ENCODE data around the gene WDR37. TPM values are rescaled to one million over a fixed set of nuclear protein-coding genes. Genes with fewer than 3 reads are reported as not detected.

The WDR37 gene
- polyA plus RNA-seq, 1 of the 3 experiments (the other 2 are of a cell fraction): 11.9 TPM

DNA sequence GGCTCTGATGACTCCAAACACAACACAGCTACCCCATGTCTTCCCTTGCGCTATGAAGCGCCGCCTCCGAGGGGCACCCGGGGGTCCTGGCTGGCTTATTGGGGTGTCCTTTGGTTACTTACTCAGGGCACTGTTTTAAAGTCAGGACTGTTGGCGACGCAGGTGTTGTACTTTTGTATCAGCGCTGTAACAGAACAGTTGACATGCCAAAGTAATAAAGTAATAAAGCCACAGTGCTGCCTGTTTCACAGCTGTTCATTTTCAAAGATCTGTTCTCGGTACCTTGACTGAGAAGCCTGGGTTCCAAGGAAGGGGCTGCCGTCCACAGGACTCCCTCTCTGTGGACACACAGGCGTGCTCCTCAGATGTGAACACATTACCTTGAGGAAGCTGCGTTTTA lies 64.1 kb downstream of the WDR37 start:
- Histone ChIP-seq H3K27me3 (ENCODE audit: insufficient read depth) (no peaks in the 10 kb centered on the region), H4K20me1 (ENCODE audit: insufficient read depth) (no peaks in the 10 kb centered on the region), H3K36me3 (replicated peaks in 1 of 2; ENCODE audit: control insufficient read depth in 1 of 2, insufficient read depth in 2 of 2, low read length in 1 of 2) (peaks cover 33 to 69% of the 10 kb centered on the region in 2 experiments), H3F3A (replicated peaks; ENCODE audit: insufficient read depth) (no peaks in the 10 kb centered on the region), H3K79me2 (ENCODE audit: insufficient read depth) (peaks cover 5% of the 10 kb centered on the region; the same call in 1 of the 2 replicates), H3K4me3 (ENCODE audit: low read depth in 2 of 2, low read length in 1 of 2) (no peak overlapping the region), H2AFZ (ENCODE audit: low read depth) (no peak overlapping the region), H3K27ac (ENCODE audit: low read depth in 2 of 2, low read length in 1 of 2) (no peak overlapping the region; a peak in 1 of 4 replicates), H3K9me2 (no peaks in the 10 kb centered on the region), H3K4me2 (no peak overlapping the region), H3K9me3 (no peaks in the 10 kb centered on the region), H3K9ac (no peak overlapping the region), H3K4me1 (ENCODE audit: control insufficient read depth in 1 of 2, insufficient read depth in 2 of 2, low read depth in 1 of 2, low read length in 1 of 2) (peaks cover 0 to 30% of the 10 kb centered on the region in 2 experiments; a peak in 2 of 4 replicates)
- 90% methylated on average over 12 of the region's 12 CpGs for WGBS (ENCODE audit: low lambda C conversion rate)
- no peak for DNase-seq
- POLR2A ChIA-PET: interaction anchor here (1.4 kb wide), 1 partner anchor 10 kb away, joined by 4 read pairs; no protein-coding TSS in a partner anchor
- TF ChIP-seq ELF1 (IDR thresholded peaks at IDR 0.05) (no peak), JUND (IDR thresholded peaks at IDR 0.05) (no peak)
- CTCF ChIA-PET: interaction anchor here (1.5 to 2.4 kb wide), 2 partner anchors 10 kb away, joined by 5 to 6 read pairs; no protein-coding TSS in a partner anchor

DNA sequence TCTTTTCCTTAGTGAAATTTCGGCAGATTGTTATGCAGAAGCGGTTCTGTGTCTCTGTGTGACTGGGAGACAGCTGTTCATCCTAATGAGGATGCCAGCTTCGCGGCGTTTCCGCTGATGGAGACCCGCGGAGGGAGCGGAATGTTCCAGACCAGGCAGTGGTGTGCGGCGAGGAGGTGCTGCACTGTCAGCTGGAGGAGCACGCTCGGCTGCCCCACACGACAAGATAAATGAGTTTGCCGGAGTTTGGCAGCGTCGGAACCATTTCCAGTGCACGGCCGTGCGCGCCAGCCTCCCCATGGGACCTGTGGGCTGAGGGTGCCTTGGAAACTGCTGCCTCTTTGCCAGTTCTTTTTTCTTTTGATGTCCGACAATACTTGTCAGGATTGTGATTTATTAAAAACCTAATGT lies 64.6 kb downstream of the WDR37 start:
- H3K9me3 ChIP-seq: no peaks in the 10 kb centered on the region
- TF ChIP-seq RAD21 (IDR thresholded peaks at IDR 0.05; ENCODE audit: low read length) (no peak), FOXJ3 (CRISPR knock-in tag; IDR thresholded peaks at IDR 0.05) (no peak), EP300 (IDR thresholded peaks at IDR 0.05; ENCODE audit: borderline replicate concordance in 1 of 2, low read depth in 1 of 2, low read length in 1 of 2) (no peak), TCF12 (IDR thresholded peaks at IDR 0.05) (no peak), NFIC (IDR thresholded peaks at IDR 0.05; ENCODE audit: borderline replicate concordance) (no peak), RFX5 (IDR thresholded peaks at IDR 0.05; ENCODE audit: low read length) (no peak), RCOR1 (IDR thresholded peaks at IDR 0.05; ENCODE audit: low read length) (no peak), CHD2 (IDR thresholded peaks at IDR 0.05; ENCODE audit: low read length, partially characterized antibody) (no peak), MAX (IDR thresholded peaks at IDR 0.05; ENCODE audit: low read depth) (no peak), ELF1 (IDR thresholded peaks at IDR 0.05) (no peak)
- TF ChIP-seq, protein P1, sequence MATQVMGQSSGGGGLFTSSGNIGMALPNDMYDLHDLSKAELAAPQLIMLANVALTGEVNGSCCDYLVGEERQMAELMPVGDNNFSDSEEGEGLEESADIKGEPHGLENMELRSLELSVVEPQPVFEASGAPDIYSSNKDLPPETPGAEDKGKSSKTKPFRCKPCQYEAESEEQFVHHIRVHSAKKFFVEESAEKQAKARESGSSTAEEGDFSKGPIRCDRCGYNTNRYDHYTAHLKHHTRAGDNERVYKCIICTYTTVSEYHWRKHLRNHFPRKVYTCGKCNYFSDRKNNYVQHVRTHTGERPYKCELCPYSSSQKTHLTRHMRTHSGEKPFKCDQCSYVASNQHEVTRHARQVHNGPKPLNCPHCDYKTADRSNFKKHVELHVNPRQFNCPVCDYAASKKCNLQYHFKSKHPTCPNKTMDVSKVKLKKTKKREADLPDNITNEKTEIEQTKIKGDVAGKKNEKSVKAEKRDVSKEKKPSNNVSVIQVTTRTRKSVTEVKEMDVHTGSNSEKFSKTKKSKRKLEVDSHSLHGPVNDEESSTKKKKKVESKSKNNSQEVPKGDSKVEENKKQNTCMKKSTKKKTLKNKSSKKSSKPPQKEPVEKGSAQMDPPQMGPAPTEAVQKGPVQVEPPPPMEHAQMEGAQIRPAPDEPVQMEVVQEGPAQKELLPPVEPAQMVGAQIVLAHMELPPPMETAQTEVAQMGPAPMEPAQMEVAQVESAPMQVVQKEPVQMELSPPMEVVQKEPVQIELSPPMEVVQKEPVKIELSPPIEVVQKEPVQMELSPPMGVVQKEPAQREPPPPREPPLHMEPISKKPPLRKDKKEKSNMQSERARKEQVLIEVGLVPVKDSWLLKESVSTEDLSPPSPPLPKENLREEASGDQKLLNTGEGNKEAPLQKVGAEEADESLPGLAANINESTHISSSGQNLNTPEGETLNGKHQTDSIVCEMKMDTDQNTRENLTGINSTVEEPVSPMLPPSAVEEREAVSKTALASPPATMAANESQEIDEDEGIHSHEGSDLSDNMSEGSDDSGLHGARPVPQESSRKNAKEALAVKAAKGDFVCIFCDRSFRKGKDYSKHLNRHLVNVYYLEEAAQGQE (IDR thresholded peaks at IDR 0.05; ENCODE audit: low read depth, low read length): no peak
- TF ChIP-seq, protein P2, sequence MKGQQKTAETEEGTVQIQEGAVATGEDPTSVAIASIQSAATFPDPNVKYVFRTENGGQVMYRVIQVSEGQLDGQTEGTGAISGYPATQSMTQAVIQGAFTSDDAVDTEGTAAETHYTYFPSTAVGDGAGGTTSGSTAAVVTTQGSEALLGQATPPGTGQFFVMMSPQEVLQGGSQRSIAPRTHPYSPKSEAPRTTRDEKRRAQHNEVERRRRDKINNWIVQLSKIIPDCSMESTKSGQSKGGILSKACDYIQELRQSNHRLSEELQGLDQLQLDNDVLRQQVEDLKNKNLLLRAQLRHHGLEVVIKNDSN (IDR thresholded peaks at IDR 0.05; ENCODE audit: borderline replicate concordance, low read depth): no peak
- H3F3A ChIP-seq (replicated peaks; ENCODE audit: insufficient read depth): no peaks in the 10 kb centered on the region
- H3K36me3 ChIP-seq (replicated peaks in 1 of 2; ENCODE audit: control insufficient read depth in 1 of 2, insufficient read depth in 2 of 2, low read length in 1 of 2): peaks cover 33 to 68% of the 10 kb centered on the region in 2 experiments
- no peak for DNase-seq
- CTCF ChIA-PET: interaction anchor here (1.5 kb wide), 1 partner anchor 11 kb away, joined by 6 read pairs; no protein-coding TSS in a partner anchor
- no peaks in the 10 kb centered on the region for H3K9me2 ChIP-seq
- H4K20me1 ChIP-seq (ENCODE audit: insufficient read depth): no peaks in the 10 kb centered on the region
- no peak overlapping the region for H3K27ac ChIP-seq (ENCODE audit: low read depth in 2 of 2, low read length in 1 of 2)
- WGBS (ENCODE audit: low lambda C conversion rate): 97% methylated on average over 19 of the region's 22 CpGs
- no peak overlapping the region for H3K4me2 ChIP-seq
- POLR2A ChIA-PET: interaction anchor here (1.4 kb wide), 1 partner anchor 10 kb away, joined by 4 read pairs; no protein-coding TSS in a partner anchor
- H2AFZ ChIP-seq (ENCODE audit: low read depth): no peak overlapping the region
- H3K4me3 ChIP-seq (ENCODE audit: low read depth in 2 of 2, low read length in 1 of 2): no peak overlapping the region
- no peak overlapping the region for H3K9ac ChIP-seq
- H3K27me3 ChIP-seq (ENCODE audit: insufficient read depth): no peaks in the 10 kb centered on the region
- peaks cover 0 to 30% of the 10 kb centered on the region in 2 experiments; a peak in 2 of 4 replicates for H3K4me1 ChIP-seq (ENCODE audit: control insufficient read depth in 1 of 2, insufficient read depth in 2 of 2, low read depth in 1 of 2, low read length in 1 of 2)
- peaks cover 5% of the 10 kb centered on the region; the same call in 1 of the 2 replicates for H3K79me2 ChIP-seq (ENCODE audit: insufficient read depth)
